ENCODE measurements around the gene FOXN1. TPM values are rescaled to one million over a fixed set of nuclear protein-coding genes. Genes with fewer than 3 reads are reported as not detected.

FOXN1 gene
- polyA plus RNA-seq, 2 of the 4 experiments (the other 2 are of a cell fraction) = not detected

DNA sequence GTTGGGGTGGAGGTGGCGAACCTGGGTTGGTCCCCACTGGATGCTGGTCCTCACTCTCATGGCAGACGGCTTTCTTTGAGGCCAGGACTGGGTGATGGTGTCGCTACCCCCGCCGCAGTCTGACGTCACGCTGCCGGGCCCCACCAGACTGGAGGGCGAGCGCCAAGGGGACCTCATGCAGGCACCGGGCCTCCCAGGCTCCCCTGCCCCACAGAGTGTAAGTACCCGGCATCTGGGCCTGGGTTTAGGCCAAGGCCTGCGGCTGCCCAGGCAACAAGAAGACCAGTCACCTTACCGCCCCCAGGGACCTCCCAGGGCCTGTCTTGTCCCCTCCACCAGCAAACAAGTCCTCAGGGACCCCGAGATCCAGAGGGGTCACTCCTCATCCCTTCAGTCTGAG lies 17.7 kb downstream of the FOXN1 start:
- no peak for DNase-seq (ENCODE audit: low read depth in 1 of 2, low spot score in 1 of 2)
- Histone ChIP-seq H3K9me3 (no peaks in the 10 kb centered on the region), H3K27ac (peak overlapping the region in 1 of 2 experiments; percentile 11; a peak in 1 of 6 replicates), H3K4me3 (no peak overlapping the region), H3K4me1 (peaks cover 31% of the 10 kb centered on the region), H3K4me2 (no peak overlapping the region)
- WGBS (ENCODE audit: missing lambda C conversion rate) = 91% methylated on average over 15 of the region's 15 CpGs
- ATAC-seq = no peak
- CTCF ChIA-PET = interaction anchor here (15.1 kb wide), 1 partner anchor 24 kb away, joined by 143 read pairs; no protein-coding TSS in a partner anchor
- TF ChIP-seq ZNF302 (CRISPR knock-in tag; IDR thresholded peaks at IDR 0.05) (no peak), NPAS2 (CRISPR knock-in tag; IDR thresholded peaks at IDR 0.05; ENCODE audit: borderline replicate concordance) (no peak), JUN (IDR thresholded peaks at IDR 0.05) (no peak)
- TF ChIP-seq, protein P1, sequence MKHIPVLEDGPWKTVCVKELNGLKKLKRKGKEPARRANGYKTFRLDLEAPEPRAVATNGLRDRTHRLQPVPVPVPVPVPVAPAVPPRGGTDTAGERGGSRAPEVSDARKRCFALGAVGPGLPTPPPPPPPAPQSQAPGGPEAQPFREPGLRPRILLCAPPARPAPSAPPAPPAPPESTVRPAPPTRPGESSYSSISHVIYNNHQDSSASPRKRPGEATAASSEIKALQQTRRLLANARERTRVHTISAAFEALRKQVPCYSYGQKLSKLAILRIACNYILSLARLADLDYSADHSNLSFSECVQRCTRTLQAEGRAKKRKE (CRISPR knock-in tag; IDR thresholded peaks at IDR 0.05; ENCODE audit: low read depth) = no peak
- TF ChIP-seq, protein P2, sequence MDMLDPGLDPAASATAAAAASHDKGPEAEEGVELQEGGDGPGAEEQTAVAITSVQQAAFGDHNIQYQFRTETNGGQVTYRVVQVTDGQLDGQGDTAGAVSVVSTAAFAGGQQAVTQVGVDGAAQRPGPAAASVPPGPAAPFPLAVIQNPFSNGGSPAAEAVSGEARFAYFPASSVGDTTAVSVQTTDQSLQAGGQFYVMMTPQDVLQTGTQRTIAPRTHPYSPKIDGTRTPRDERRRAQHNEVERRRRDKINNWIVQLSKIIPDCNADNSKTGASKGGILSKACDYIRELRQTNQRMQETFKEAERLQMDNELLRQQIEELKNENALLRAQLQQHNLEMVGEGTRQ (IDR thresholded peaks at IDR 0.05) = no peak
- FAIRE-seq = no peak
- POLR2A ChIA-PET = no interaction called here

- ATAC-seq (peak; percentile 37 to 75; a peak in 3 of 6 replicates), DNase-seq (ENCODE audit: low read depth in 1 of 2, low spot score in 1 of 2) (peak; percentile 56 to 70), FAIRE-seq (no peak)
- Histone ChIP-seq H3K4me3 (no peak overlapping the region), H3K4me2 (peak overlapping the region; percentile 54), H3K4me1 (peaks cover 31% of the 10 kb centered on the region), H3K9me3 (no peaks in the 10 kb centered on the region), H3K27ac (peak overlapping the region; percentile 43 to 65)
- TF ChIP-seq CHD2 (IDR thresholded peaks at IDR 0.05; ENCODE audit: low read length, partially characterized antibody) = no peak
- 0 out of 2 replicates have a peak, but pooled peaks have one; percentile 35 for TF ChIP-seq E2F6 (IDR thresholded peaks at IDR 0.05; ENCODE audit: borderline replicate concordance, low read depth)
- WGBS (ENCODE audit: missing lambda C conversion rate) = 85% methylated on average over 16 of the region's 25 CpGs
- ChIA-PET POLR2A (no interaction called here), CTCF (interaction anchor here (1.0 to 15.1 kb wide), 3 partner anchors 16 to 29 kb away, joined by 3 to 143 read pairs (median 13); no protein-coding TSS in a partner anchor)
Observed at GRCh38 chr17:28524476-28525424, 18.6 kb downstream of the FOXN1 start.

DNA sequence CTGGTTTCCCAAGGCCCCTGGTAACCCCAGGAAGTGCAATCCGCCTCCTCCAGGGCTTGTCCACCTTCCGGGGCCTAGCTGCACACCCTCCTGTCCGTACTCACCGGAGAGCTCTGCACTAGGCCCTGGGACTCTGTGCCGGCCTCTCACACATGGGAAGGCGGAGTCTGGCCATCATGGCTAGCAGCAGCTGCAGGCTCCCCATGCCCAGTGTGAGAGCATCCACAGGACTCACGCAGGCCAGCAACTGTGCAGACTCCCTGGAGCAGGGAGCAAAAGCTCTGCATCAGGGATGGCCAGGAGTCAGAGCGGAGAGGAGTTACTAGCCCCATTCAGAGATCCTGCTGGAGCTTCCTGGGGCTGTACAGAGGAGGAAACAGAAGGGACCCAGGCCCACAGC lies 20.2 kb downstream of the FOXN1 start:
- Histone ChIP-seq H3K4me1 (peaks cover 31% of the 10 kb centered on the region), H3K9me3 (no peaks in the 10 kb centered on the region), H3K4me2 (no peak overlapping the region), H3K27ac (no peak overlapping the region), H3K4me3 (no peak overlapping the region)
- POLR2A ChIA-PET = no interaction called here
- DNase-seq (ENCODE audit: low read depth in 1 of 2, low spot score in 1 of 2) (no peak), ATAC-seq (no peak), FAIRE-seq (no peak)
- TF ChIP-seq NPAS2 (CRISPR knock-in tag; IDR thresholded peaks at IDR 0.05; ENCODE audit: borderline replicate concordance) (no peak), TFCP2L1 (CRISPR knock-in tag; IDR thresholded peaks at IDR 0.05) (no peak), TP53 (CRISPR knock-in tag; IDR thresholded peaks at IDR 0.05) (no peak), BHLHE40 (IDR thresholded peaks at IDR 0.05; ENCODE audit: low read depth, low read length) (no peak), EHMT2 (IDR thresholded peaks at IDR 0.05; ENCODE audit: low read depth) (no peak), EHF (CRISPR knock-in tag; IDR thresholded peaks at IDR 0.05) (no peak), CBX8 (IDR thresholded peaks at IDR 0.05) (no peak), KDM5A (IDR thresholded peaks at IDR 0.05) (no peak), POLR2A (IDR thresholded peaks at IDR 0.05; ENCODE audit: low read length) (no peak), HDAC2 (IDR thresholded peaks at IDR 0.05) (no peak)
- TF ChIP-seq, protein P3, sequence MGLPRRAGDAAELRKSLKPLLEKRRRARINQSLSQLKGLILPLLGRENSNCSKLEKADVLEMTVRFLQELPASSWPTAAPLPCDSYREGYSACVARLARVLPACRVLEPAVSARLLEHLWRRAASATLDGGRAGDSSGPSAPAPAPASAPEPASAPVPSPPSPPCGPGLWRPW (IDR thresholded peaks at IDR 0.05) = no peak
- TF ChIP-seq, protein P1 (CRISPR knock-in tag; IDR thresholded peaks at IDR 0.05; ENCODE audit: low read depth) = no peak
- CTCF ChIA-PET = interaction anchor here (0.5 to 15.1 kb wide), 9 partner anchors 9 to 93 kb away, joined by 3 to 143 read pairs (median 4); no protein-coding TSS in a partner anchor
- WGBS (ENCODE audit: missing lambda C conversion rate) = 73% methylated on average over 8 of the region's 8 CpGs

All from A549 (cell line).